GM21423 (cell line): Measurements from ENCODE around the gene SDS.

Experiments
- ATAC-seq: cut with Tn5 transposase; IDR thresholded peaks from one replicate; pipeline ENCODE4 v1.9.1; 2021; ENCODE audit warnings: mild to moderate bottlenecking, moderate library complexity; ENCODE audit not compliant: unreplicated experiment

Gene SDS

GRCh38 chr12:113385282-113385882, 18.3 kb downstream of the SDS start:
- ATAC-seq: no peak

- no peak for ATAC-seq
Observed at GRCh38 chr12:113384778-113385177, 18.9 kb downstream of the SDS start.

- ATAC-seq: no peak
Observed at GRCh38 chr12:113382206-113382605, 21.5 kb downstream of the SDS start.

GRCh38 chr12:113381220-113381619, 22.5 kb downstream of the SDS start:
- no peak for ATAC-seq

- ATAC-seq: no peak
Observed at GRCh38 chr12:113378291-113378690, 25.4 kb downstream of the SDS start.

- no peak for ATAC-seq
Observed at GRCh38 chr12:113374823-113375428, 28.8 kb downstream of the SDS start.

GRCh38 chr12:113373969-113374368, 29.7 kb downstream of the SDS start:
- no peak for ATAC-seq

- no peak for ATAC-seq
Observed at GRCh38 chr12:113373440-113373839, 30.2 kb downstream of the SDS start.

- ATAC-seq: no peak
Observed at GRCh38 chr12:113372371-113372770, 31.3 kb downstream of the SDS start.

- ATAC-seq: no peak
Observed at GRCh38 chr12:113371808-113372207, 31.9 kb downstream of the SDS start.

- no peak for ATAC-seq
Observed at GRCh38 chr12:113370923-113371682, 32.6 kb downstream of the SDS start.

- ATAC-seq: no peak
Observed at GRCh38 chr12:113369391-113369985, 34.2 kb downstream of the SDS start.

GRCh38 chr12:113368331-113368730, 35.4 kb downstream of the SDS start:
- no peak for ATAC-seq

- no peak for ATAC-seq
Observed at GRCh38 chr12:113366827-113367226, 36.9 kb downstream of the SDS start.

- ATAC-seq: no peak
Observed at GRCh38 chr12:113365639-113366395, 37.9 kb downstream of the SDS start.

GRCh38 chr12:113364698-113365097, 39.0 kb downstream of the SDS start:
- no peak for ATAC-seq

GRCh38 chr12:113361574-113362370, 41.9 kb downstream of the SDS start:
- no peak for ATAC-seq

GRCh38 chr12:113359939-113360748, 43.5 kb downstream of the SDS start:
- ATAC-seq: no peak

GRCh38 chr12:113359133-113359938, 44.4 kb downstream of the SDS start:
- ATAC-seq: no peak
